Ascending aorta (tissue), 2 donors: ENCODE measurements around the gene PRR12. TPM values are rescaled to one million over a fixed set of nuclear protein-coding genes. Genes with fewer than 3 reads are reported as not detected.
A peak's percentile ranks its signal among the peaks of the same experiment; 100 is the strongest.

Experiments used
- DNase-seq, 2 donors: peaks; one replicate each; pipeline ENCODE4 v3.0.0-alpha.2; 2019; ENCODE audit warnings: low spot score in 2 of 2
- H3K27ac ChIP-seq, 2 donors: fragments of 200-600 bp; sonication (generic); one replicate each; pipeline ENCODE4 v1.5.1; 2016 to 2017; ENCODE audit warnings: mild to moderate bottlenecking in 1 of 2
- H3K27me3 ChIP-seq: fragments of 200-600 bp; sonication (generic); one replicate; pipeline ENCODE4 v1.5.1; 2017
- H3K36me3 ChIP-seq, 2 donors: fragments of 200-600 bp; sonication (generic); one replicate each; pipeline ENCODE4 v1.5.1; 2016
- H3K4me1 ChIP-seq, 2 donors: fragments of 200-600 bp; sonication (generic); one replicate each; pipeline ENCODE4 v1.5.1; 2016 to 2017; ENCODE audit warnings: mild to moderate bottlenecking in 1 of 2
- H3K4me3 ChIP-seq, 2 donors: fragments of 200-600 bp; sonication (generic); one replicate each; pipeline ENCODE4 v1.5.1; 2016 to 2017; ENCODE audit warnings: mild to moderate bottlenecking in 1 of 2
- H3K9me3 ChIP-seq, 2 donors: fragments of 200-600 bp; sonication (generic); one replicate each; pipeline ENCODE4 v1.5.1; 2016
- intact Hi-C: fragments of 100-400 bp; cut with DNase I; formaldehyde crosslinking; loops from one replicate; pipeline ENCODE4 v1.15.1; 2023
- total RNA-seq: library from RNA; depleted of rRNA; stranded (reverse); fragments of >200 nt; gene quantifications from one replicate; pipeline ENCODE4 v1.1.0, GENCODE V29; 2016
- TF ChIP-seq, protein P1 (sequence below), 3 experiments: fragments of 200-600 bp in 2 of 3; fragments of 450-650 bp in 1 of 3; sonication (generic) in 2 of 3; IDR thresholded peaks; one replicate each; pipeline ENCODE4 v1.5.1; 2016 to 2019; ENCODE audit warnings: antibody characterized with exemption in 3 of 3, mild to moderate bottlenecking in 1 of 3, moderate library complexity in 1 of 3

Gene PRR12
- total RNA-seq, 1 donor from 2014 or later: 23.6 TPM

DNA sequence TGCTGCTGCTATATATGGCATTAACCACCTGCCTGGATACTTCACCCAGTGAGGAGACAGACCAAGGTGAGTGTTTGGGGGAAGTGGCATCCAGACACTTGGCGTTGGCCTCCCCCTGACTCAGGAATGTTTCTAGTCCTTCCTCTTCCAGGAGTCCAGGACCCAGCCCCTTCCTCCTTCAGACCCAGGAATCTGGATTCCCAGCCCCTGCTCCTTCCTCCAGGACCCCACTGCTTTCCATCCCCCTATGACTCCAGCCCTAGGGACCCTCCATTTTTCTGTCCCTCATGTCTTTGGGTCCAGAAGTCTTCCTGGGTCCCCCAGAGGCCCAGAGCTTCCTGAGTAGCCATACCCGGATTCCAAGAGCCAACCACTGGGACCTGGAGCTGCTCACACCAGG, 7.7 kb upstream of the PRR12 start:
- Histone ChIP-seq H3K27me3 (no peaks in the 10 kb centered on the region), H3K4me3 (no peak overlapping the region), H3K27ac (no peak overlapping the region), H3K9me3 (no peaks in the 10 kb centered on the region), H3K36me3 (no peaks in the 10 kb centered on the region), H3K4me1 (peaks cover 5 to 11% of the 10 kb centered on the region in 2 donors)
- intact Hi-C loops: no loop called here
- DNase-seq: no peak
- TF ChIP-seq, protein P1, sequence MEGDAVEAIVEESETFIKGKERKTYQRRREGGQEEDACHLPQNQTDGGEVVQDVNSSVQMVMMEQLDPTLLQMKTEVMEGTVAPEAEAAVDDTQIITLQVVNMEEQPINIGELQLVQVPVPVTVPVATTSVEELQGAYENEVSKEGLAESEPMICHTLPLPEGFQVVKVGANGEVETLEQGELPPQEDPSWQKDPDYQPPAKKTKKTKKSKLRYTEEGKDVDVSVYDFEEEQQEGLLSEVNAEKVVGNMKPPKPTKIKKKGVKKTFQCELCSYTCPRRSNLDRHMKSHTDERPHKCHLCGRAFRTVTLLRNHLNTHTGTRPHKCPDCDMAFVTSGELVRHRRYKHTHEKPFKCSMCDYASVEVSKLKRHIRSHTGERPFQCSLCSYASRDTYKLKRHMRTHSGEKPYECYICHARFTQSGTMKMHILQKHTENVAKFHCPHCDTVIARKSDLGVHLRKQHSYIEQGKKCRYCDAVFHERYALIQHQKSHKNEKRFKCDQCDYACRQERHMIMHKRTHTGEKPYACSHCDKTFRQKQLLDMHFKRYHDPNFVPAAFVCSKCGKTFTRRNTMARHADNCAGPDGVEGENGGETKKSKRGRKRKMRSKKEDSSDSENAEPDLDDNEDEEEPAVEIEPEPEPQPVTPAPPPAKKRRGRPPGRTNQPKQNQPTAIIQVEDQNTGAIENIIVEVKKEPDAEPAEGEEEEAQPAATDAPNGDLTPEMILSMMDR (IDR thresholded peaks at IDR 0.05): no peak

DNA sequence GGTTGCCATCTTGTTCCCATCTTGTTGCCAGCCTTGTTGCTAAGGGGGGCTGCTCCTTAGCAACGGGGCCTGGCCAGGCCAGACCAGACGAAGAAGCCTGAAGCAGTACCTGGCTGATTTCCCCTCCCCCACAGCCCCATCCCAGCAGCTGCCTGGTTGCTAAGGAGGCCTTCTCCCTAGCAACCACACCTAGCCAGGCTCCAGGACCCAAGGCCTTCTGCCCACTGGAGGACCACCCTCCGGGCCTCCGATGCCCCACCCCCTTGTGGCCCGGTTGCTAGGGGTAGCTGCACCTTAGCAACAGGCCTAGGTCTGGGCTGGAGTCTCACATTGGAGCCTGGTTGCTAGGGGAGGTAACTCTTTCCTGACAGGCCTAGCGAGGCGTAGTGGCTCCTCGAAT, 6.0 kb upstream of the PRR12 start:
- no peak overlapping the region for H3K4me3 ChIP-seq
- no peak for DNase-seq
- TF ChIP-seq, protein P1 (IDR thresholded peaks at IDR 0.05): no peak
- intact Hi-C loops: no loop called here
- no peaks in the 10 kb centered on the region for H3K36me3 ChIP-seq
- H3K27me3 ChIP-seq: no peaks in the 10 kb centered on the region
- no peaks in the 10 kb centered on the region for H3K9me3 ChIP-seq
- H3K27ac ChIP-seq: no peak overlapping the region
- peaks cover 0 to 4% of the 10 kb centered on the region in 2 donors for H3K4me1 ChIP-seq

DNA sequence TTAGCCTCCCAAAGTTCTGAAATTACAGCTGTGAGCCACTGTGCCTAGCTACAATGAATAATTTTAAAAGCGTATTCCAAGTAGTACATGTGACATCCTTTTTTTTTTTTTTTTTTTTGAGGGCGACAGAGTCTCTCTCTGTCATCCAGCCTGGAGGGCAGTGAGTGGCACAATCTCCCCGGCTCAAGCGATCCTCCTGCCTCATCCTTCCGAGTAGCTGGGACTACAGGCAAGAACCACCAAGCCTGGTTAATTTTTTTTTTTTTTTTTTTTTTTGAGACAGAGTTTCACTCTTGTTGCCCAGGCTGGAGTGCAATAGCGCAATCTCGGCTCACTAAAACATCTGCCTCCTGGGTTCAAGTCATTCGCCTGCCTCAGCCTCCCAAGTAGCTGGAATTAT, 3.8 kb upstream of the PRR12 start:
- Histone ChIP-seq H3K4me1 (no peaks in the 10 kb centered on the region), H3K4me3 (no peak overlapping the region), H3K27ac (no peak overlapping the region), H3K27me3 (no peaks in the 10 kb centered on the region), H3K36me3 (no peaks in the 10 kb centered on the region), H3K9me3 (no peaks in the 10 kb centered on the region)
- TF ChIP-seq, protein P1 (IDR thresholded peaks at IDR 0.05): no peak
- intact Hi-C loops: no loop called here
- no peak for DNase-seq

DNA sequence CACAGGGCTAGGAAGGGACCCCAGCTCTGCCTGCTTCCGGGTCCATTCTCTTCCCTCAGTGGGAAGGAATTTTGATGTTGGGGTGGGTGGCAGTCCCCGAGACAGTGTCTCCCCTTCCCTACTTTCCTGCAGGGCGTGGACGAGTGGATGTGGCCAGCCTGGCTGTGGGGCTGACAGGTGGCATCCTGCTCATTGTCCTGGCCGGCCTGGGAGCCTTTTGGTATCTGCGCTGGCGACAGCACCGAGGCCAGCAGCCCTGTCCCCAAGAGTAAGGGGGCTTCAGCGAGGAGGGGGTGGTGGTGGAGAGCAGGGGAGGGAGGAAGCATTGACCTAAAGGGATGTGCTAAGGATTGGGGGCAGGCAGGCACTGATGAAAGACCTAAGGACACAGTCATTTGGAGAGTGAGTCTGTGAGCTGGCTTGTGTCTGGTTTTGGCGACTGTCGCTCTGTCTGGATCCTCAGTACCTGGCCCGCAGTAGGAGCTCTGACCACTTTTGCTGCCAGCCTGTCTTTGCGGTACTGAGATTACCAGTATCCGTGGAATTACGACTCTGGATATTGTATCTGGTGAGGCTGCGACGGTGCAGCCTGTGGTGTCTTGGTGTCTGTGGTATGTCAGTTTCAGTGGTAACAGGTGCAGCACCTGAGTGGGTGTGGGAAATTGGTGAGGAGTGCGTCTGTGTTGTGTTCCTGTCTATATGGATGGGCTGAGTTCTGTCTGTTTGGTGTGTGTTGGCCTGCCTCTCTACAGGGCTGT, 2.4 kb upstream of the PRR12 start:
- intact Hi-C loops: loop anchor here (1.0 kb wide), 1 partner anchor 8 kb away; the partner anchor contains the start of gene NOSIP
- H3K4me3 ChIP-seq: no peak overlapping the region
- H3K27me3 ChIP-seq: no peaks in the 10 kb centered on the region
- H3K36me3 ChIP-seq: no peaks in the 10 kb centered on the region
- no peak for DNase-seq
- TF ChIP-seq, protein P1 (IDR thresholded peaks at IDR 0.05): no peak
- no peak overlapping the region for H3K27ac ChIP-seq
- H3K9me3 ChIP-seq: no peaks in the 10 kb centered on the region
- H3K4me1 ChIP-seq: peaks cover under 1 to 5% of the 10 kb centered on the region in 2 donors

DNA sequence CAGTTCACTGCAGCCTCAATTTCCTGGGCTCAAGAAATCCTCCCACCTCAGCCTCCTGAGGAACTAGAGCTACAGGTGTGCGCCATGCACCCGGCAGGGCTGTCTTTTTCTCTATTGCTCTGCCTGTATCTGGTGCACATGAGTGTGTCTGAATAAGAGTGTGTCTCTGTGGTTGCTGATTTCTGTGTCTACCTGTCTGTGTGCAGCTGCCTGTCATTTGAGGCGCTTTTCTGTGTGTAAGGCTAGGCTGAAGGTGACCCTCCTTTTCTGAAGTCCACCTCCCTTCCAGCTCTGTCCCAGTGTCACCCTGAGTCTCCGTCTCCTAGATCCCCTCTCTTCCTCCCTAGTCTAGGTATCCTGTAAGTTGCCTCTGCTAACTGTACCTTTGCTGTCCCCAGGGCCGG, 1.5 kb upstream of the PRR12 start:
- Histone ChIP-seq H3K36me3 (peaks cover 5 to 6% of the 10 kb centered on the region in 2 donors), H3K9me3 (no peaks in the 10 kb centered on the region), H3K4me3 (peak overlapping the region in 1 of 2 donors; percentile 81), H3K27me3 (no peaks in the 10 kb centered on the region), H3K27ac (peak overlapping the region; percentile 82 to 87), H3K4me1 (peaks cover 2 to 12% of the 10 kb centered on the region in 2 donors)
- no peak for DNase-seq
- TF ChIP-seq, protein P1 (IDR thresholded peaks at IDR 0.05): no peak
- intact Hi-C loops: loop anchor here (1.0 kb wide), 1 partner anchor 9 kb away; the partner anchor contains the start of gene NOSIP
